GM21576 (cell line): Measurements from ENCODE around the gene ZNF500.

Experiments
- ATAC-seq: cut with Tn5 transposase; IDR thresholded peaks from one replicate; pipeline ENCODE4 v1.9.1; 2021; ENCODE audit warnings: mild to moderate bottlenecking, moderate library complexity; ENCODE audit not compliant: unreplicated experiment

ZNF500 gene

GRCh38 chr16:4713663-4714501, 53.1 kb downstream of the ZNF500 start:
- no peak for ATAC-seq

- ATAC-seq: no peak
These were observed 57.5 kb downstream of the ZNF500 start for GRCh38 chr16:4709481-4709880.

GRCh38 chr16:4706871-4707270, 60.1 kb downstream of the ZNF500 start:
- ATAC-seq: no peak

GRCh38 chr16:4704913-4705312, 62.0 kb downstream of the ZNF500 start:
- ATAC-seq: no peak

GRCh38 chr16:4704491-4704890, 62.5 kb downstream of the ZNF500 start:
- ATAC-seq: no peak

- no peak for ATAC-seq
These were observed 63.1 kb downstream of the ZNF500 start for GRCh38 chr16:4703906-4704305.

GRCh38 chr16:4702466-4702808, 64.5 kb downstream of the ZNF500 start:
- no peak for ATAC-seq

- no peak for ATAC-seq
These were observed 65.0 kb downstream of the ZNF500 start for GRCh38 chr16:4701791-4702465.

GRCh38 chr16:4700997-4701743, 65.8 kb downstream of the ZNF500 start:
- no peak for ATAC-seq

- no peak for ATAC-seq
These were observed 66.5 kb downstream of the ZNF500 start for GRCh38 chr16:4700380-4700996.

GRCh38 chr16:4699046-4699556, 67.9 kb downstream of the ZNF500 start:
- no peak for ATAC-seq

GRCh38 chr16:4698321-4699045, 68.5 kb downstream of the ZNF500 start:
- no peak for ATAC-seq
